ENCODE results near the gene HMGA1. TPM values are rescaled to one million over a fixed set of nuclear protein-coding genes. Genes with fewer than 3 reads are reported as not detected.

The HMGA1 gene
- total RNA-seq (2014; rRNA removed; shearing (Covaris generic)): 321 and 360 TPM in 2 replicates

- DNase-seq (ENCODE audit: low spot score): peak; percentile 89
- in situ Hi-C loops (cut with HindIII; ENCODE audit: low sequenced_read_pairs): no loop called here
Measured at GRCh38 chr6:34236443-34237315, at the start of gene HMGA1. HMGA1 (plus strand) TSS chr6:34236873; CDS start chr6:34240781, 3,908 bp downstream.

- in situ Hi-C loops (cut with HindIII; ENCODE audit: low sequenced_read_pairs): loop anchor here (25.0 kb wide), 1 partner anchor 197 kb away; the partner anchor contains the start of gene NUDT3
- no peak for DNase-seq (ENCODE audit: low spot score)
Measured at GRCh38 chr6:34189806-34190503, 46.7 kb upstream of the HMGA1 start.

- peak; percentile 38 for DNase-seq (ENCODE audit: low spot score)
- in situ Hi-C loops (cut with HindIII; ENCODE audit: low sequenced_read_pairs): loop anchor here (25.0 kb wide), 1 partner anchor 197 kb away; the partner anchor contains the start of gene NUDT3
Measured at GRCh38 chr6:34190504-34191122, 46.1 kb upstream of the HMGA1 start.

- DNase-seq (ENCODE audit: low spot score): no peak
- in situ Hi-C loops (cut with HindIII; ENCODE audit: low sequenced_read_pairs): loop anchor here (25.0 kb wide), 1 partner anchor 193 kb away; the partner anchor contains the start of gene NUDT3
Measured at GRCh38 chr6:34194772-34195171, 41.9 kb upstream of the HMGA1 start.

GRCh38 chr6:34195726-34196115 lies 41.0 kb upstream of the HMGA1 start:
- in situ Hi-C loops (cut with HindIII; ENCODE audit: low sequenced_read_pairs): loop anchor here (25.0 kb wide), 1 partner anchor 192 kb away; the partner anchor contains the start of gene NUDT3
- DNase-seq (ENCODE audit: low spot score): no peak

- DNase-seq (ENCODE audit: low spot score): peak; percentile 81
- in situ Hi-C loops (cut with HindIII; ENCODE audit: low sequenced_read_pairs): loop anchor here (25.0 kb wide), 1 partner anchor 191 kb away; the partner anchor contains the start of gene NUDT3
Measured at GRCh38 chr6:34196116-34196832, 40.4 kb upstream of the HMGA1 start.

- DNase-seq (ENCODE audit: low spot score): no peak
Measured at GRCh38 chr6:34196833-34197195, 39.9 kb upstream of the HMGA1 start.

GRCh38 chr6:34200340-34200971 lies 36.2 kb upstream of the HMGA1 start:
- in situ Hi-C loops (cut with HindIII; ENCODE audit: low sequenced_read_pairs): no loop called here
- DNase-seq (ENCODE audit: low spot score): no peak

More at GRCh38 chr6:34196833-34197195, 39.9 kb upstream of the HMGA1 start:
- in situ Hi-C loops (cut with HindIII; ENCODE audit: low sequenced_read_pairs): loop anchor here (25.0 kb wide), 1 partner anchor 190 kb away; the partner anchor contains the start of gene NUDT3

GRCh38 chr6:34201455-34202107 lies 35.1 kb upstream of the HMGA1 start:
- DNase-seq (ENCODE audit: low spot score): no peak

GRCh38 chr6:34202329-34203201 lies 34.1 kb upstream of the HMGA1 start:
- in situ Hi-C loops (cut with HindIII; ENCODE audit: low sequenced_read_pairs): no loop called here
- DNase-seq (ENCODE audit: low spot score): peak; percentile 52

More at GRCh38 chr6:34201455-34202107, 35.1 kb upstream of the HMGA1 start:
- in situ Hi-C loops (cut with HindIII; ENCODE audit: low sequenced_read_pairs): no loop called here

GRCh38 chr6:34204693-34205092 lies 32.0 kb upstream of the HMGA1 start:
- in situ Hi-C loops (cut with HindIII; ENCODE audit: low sequenced_read_pairs): no loop called here
- DNase-seq (ENCODE audit: low spot score): no peak

- DNase-seq (ENCODE audit: low spot score): no peak
- in situ Hi-C loops (cut with HindIII; ENCODE audit: low sequenced_read_pairs): no loop called here
Measured at GRCh38 chr6:34205466-34205865, 31.2 kb upstream of the HMGA1 start.

- in situ Hi-C loops (cut with HindIII; ENCODE audit: low sequenced_read_pairs): no loop called here
- no peak for DNase-seq (ENCODE audit: low spot score)
Measured at GRCh38 chr6:34205916-34206315, 30.8 kb upstream of the HMGA1 start.

- no peak for DNase-seq (ENCODE audit: low spot score)
- in situ Hi-C loops (cut with HindIII; ENCODE audit: low sequenced_read_pairs): no loop called here
Measured at GRCh38 chr6:34206726-34207125, 29.9 kb upstream of the HMGA1 start.

GRCh38 chr6:34207695-34208443 lies 28.8 kb upstream of the HMGA1 start:
- in situ Hi-C loops (cut with HindIII; ENCODE audit: low sequenced_read_pairs): no loop called here
- DNase-seq (ENCODE audit: low spot score): no peak

GRCh38 chr6:34213772-34214171 lies 22.9 kb upstream of the HMGA1 start:
- in situ Hi-C loops (cut with HindIII; ENCODE audit: low sequenced_read_pairs): no loop called here
- no peak for DNase-seq (ENCODE audit: low spot score)

All from G401 (cell line).